Measurements from ENCODE around the gene HOMER2. TPM values are rescaled to one million over a fixed set of nuclear protein-coding genes. Genes with fewer than 3 reads are reported as not detected.

HOMER2 gene
- total and polyA plus RNA-seq, 2 experiments from 2014 or later = 10.8 to 23.9 TPM

DNA sequence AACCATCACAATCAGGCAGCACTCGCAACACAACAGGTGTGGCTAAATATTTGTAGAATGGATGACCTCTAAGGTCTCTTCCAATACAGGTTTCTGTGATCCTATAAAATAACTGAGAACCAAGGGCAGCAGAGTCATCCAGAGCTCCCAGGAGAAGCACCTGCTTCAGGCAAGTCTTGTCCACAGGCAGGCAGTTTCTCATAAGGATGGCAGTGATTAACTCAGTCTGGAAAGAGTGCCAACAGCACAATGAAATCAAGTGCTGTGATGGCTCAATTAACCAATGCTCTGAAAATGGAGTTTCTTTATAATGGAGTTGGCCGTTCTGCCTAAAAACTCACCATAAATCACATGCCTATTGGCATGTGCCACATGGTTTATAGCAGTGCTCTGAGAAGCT lies 70.8 kb downstream of the HOMER2 start (continued):
- TF ChIP-seq, protein P1, sequence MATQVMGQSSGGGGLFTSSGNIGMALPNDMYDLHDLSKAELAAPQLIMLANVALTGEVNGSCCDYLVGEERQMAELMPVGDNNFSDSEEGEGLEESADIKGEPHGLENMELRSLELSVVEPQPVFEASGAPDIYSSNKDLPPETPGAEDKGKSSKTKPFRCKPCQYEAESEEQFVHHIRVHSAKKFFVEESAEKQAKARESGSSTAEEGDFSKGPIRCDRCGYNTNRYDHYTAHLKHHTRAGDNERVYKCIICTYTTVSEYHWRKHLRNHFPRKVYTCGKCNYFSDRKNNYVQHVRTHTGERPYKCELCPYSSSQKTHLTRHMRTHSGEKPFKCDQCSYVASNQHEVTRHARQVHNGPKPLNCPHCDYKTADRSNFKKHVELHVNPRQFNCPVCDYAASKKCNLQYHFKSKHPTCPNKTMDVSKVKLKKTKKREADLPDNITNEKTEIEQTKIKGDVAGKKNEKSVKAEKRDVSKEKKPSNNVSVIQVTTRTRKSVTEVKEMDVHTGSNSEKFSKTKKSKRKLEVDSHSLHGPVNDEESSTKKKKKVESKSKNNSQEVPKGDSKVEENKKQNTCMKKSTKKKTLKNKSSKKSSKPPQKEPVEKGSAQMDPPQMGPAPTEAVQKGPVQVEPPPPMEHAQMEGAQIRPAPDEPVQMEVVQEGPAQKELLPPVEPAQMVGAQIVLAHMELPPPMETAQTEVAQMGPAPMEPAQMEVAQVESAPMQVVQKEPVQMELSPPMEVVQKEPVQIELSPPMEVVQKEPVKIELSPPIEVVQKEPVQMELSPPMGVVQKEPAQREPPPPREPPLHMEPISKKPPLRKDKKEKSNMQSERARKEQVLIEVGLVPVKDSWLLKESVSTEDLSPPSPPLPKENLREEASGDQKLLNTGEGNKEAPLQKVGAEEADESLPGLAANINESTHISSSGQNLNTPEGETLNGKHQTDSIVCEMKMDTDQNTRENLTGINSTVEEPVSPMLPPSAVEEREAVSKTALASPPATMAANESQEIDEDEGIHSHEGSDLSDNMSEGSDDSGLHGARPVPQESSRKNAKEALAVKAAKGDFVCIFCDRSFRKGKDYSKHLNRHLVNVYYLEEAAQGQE (IDR thresholded peaks at IDR 0.05; ENCODE audit: unreplicated experiment) = no peak
- TF ChIP-seq EZH2phosphoT487 (IDR thresholded peaks at IDR 0.05; ENCODE audit: unreplicated experiment) (no peak), EZH2 (IDR thresholded peaks at IDR 0.05; ENCODE audit: low read depth, unreplicated experiment) (no peak), POLR2AphosphoS5 (IDR thresholded peaks at IDR 0.05; ENCODE audit: low read depth) (no peak), NANOG (IDR thresholded peaks at IDR 0.05; ENCODE audit: borderline replicate concordance) (no peak), JUNB (IDR thresholded peaks at IDR 0.05; ENCODE audit: unreplicated experiment) (no peak)
- TF ChIP-seq, protein P2, sequence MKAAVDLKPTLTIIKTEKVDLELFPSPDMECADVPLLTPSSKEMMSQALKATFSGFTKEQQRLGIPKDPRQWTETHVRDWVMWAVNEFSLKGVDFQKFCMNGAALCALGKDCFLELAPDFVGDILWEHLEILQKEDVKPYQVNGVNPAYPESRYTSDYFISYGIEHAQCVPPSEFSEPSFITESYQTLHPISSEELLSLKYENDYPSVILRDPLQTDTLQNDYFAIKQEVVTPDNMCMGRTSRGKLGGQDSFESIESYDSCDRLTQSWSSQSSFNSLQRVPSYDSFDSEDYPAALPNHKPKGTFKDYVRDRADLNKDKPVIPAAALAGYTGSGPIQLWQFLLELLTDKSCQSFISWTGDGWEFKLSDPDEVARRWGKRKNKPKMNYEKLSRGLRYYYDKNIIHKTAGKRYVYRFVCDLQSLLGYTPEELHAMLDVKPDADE (IDR thresholded peaks at IDR 0.05) = no peak
- TF ChIP-seq, protein P3, sequence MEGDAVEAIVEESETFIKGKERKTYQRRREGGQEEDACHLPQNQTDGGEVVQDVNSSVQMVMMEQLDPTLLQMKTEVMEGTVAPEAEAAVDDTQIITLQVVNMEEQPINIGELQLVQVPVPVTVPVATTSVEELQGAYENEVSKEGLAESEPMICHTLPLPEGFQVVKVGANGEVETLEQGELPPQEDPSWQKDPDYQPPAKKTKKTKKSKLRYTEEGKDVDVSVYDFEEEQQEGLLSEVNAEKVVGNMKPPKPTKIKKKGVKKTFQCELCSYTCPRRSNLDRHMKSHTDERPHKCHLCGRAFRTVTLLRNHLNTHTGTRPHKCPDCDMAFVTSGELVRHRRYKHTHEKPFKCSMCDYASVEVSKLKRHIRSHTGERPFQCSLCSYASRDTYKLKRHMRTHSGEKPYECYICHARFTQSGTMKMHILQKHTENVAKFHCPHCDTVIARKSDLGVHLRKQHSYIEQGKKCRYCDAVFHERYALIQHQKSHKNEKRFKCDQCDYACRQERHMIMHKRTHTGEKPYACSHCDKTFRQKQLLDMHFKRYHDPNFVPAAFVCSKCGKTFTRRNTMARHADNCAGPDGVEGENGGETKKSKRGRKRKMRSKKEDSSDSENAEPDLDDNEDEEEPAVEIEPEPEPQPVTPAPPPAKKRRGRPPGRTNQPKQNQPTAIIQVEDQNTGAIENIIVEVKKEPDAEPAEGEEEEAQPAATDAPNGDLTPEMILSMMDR (conservative IDR thresholded peaks at IDR 0.05; ENCODE audit: low read depth in 2 of 2) = no peak

DNA sequence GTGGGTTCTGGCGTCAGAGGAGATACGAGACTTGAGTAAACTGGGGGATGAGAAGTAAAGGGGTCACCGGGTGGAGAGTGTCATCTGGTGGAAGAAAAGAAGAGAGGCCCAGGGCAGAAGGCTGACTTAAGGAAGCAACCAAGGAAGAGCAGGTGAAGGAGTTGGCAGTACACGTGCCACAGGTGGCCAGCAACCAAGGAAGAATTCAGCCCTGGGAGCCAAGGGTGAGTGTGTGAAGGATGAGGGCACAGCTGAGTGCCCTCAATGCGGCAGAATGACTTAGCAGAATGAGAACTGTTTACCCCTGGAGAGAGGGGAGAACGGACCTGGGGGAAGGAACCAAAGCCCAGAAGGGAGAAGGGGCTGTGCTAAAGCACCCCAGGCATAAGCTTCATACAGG lies 71.8 kb downstream of the HOMER2 start:
- H3K4me1 ChIP-seq (ENCODE audit: insufficient read depth) = no peaks in the 10 kb centered on the region
- H3K4me2 ChIP-seq = no peak overlapping the region
- DNase-seq (ENCODE audit: low spot score) (no peak), ATAC-seq (no peak)
- H3K4me3 ChIP-seq = no peak overlapping the region
- Mint-ChIP-seq H3K27ac (no peak overlapping the region; the same call in 1 of the 2 replicates), H3K36me3 (ENCODE audit: low read depth) (no peaks in the 10 kb centered on the region; the same call in 2 of the 3 replicates), H3K27me3 (ENCODE audit: insufficient read depth, low read depth, poor library complexity) (peaks cover 1% of the 10 kb centered on the region), H3K9me3 (no peaks in the 10 kb centered on the region), H3K4me1 (peaks cover 5% of the 10 kb centered on the region), H3K4me3 (no peak overlapping the region)
- no peak overlapping the region for H3K27ac ChIP-seq (ENCODE audit: low read depth)
- H3F3A ChIP-seq (replicated peaks; ENCODE audit: low read depth) = no peaks in the 10 kb centered on the region
- H3K36me3 ChIP-seq (ENCODE audit: insufficient read depth) = no peaks in the 10 kb centered on the region
- H2AFZ ChIP-seq = no peak overlapping the region
- H3K27me3 ChIP-seq (ENCODE audit: insufficient read depth) = no peaks in the 10 kb centered on the region
- TF ChIP-seq, protein P1 (IDR thresholded peaks at IDR 0.05; ENCODE audit: unreplicated experiment) = no peak
- TF ChIP-seq STAT1 (IDR thresholded peaks at IDR 0.05; ENCODE audit: unreplicated experiment) (no peak), CREB1 (CRISPR knock-in tag; IDR thresholded peaks at IDR 0.05; ENCODE audit: low read depth) (no peak), EZH2 (IDR thresholded peaks at IDR 0.05; ENCODE audit: low read depth, unreplicated experiment) (no peak), NANOG (IDR thresholded peaks at IDR 0.05; ENCODE audit: borderline replicate concordance) (no peak)
- TF ChIP-seq, protein P3 (conservative IDR thresholded peaks at IDR 0.05; ENCODE audit: low read depth in 2 of 2) = no peak
- H3K79me2 ChIP-seq (replicated peaks; ENCODE audit: insufficient read depth) = no peaks in the 10 kb centered on the region
- H3K9me2 ChIP-seq (ENCODE audit: insufficient read depth) = no peaks in the 10 kb centered on the region
- no peaks in the 10 kb centered on the region for H4K20me1 ChIP-seq (replicated peaks; ENCODE audit: insufficient read depth)

All from GM23338 (cell line).